A673 (cell line): ENCODE results near the gene GPR84. TPM values are rescaled to one million over a fixed set of nuclear protein-coding genes. Genes with fewer than 3 reads are reported as not detected.

Experiments used
- BruUV-seq: library from RNA; stranded (reverse); fragments of 400-500 nt; replicated peaks from 2 replicates; lab custom pipeline; 2021; lab: Mats Ljungman, UMichigan
- CTCF ChIA-PET: fragments of 300-600 bp; sonication (Branson Sonifier 250); formaldehyde crosslinking; loops from one replicate; lab custom pipeline; 2022; ENCODE audit warnings: antibody characterized with exemption; lab: Charles Lee
- POLR2A ChIA-PET: fragments of 300-600 bp; sonication (Branson Sonifier 250); formaldehyde crosslinking; loops from one replicate; lab custom pipeline; 2022; ENCODE audit warnings: antibody characterized with exemption; ENCODE audit not compliant: low non-redundant PET; lab: Charles Lee
- DNase-seq: peaks from one replicate; pipeline ENCODE4 v3.0.0-alpha.2; 2015; ENCODE audit warnings: low spot score
- H3K27ac ChIP-seq: fragments of 200-600 bp; sonication (generic); 2 replicates; pipeline ENCODE4 v1.5.1; 2016; ENCODE audit warnings: mixed run types, low read depth, mild to moderate bottlenecking, mixed read lengths, antibody characterized with exemption, low read length; ENCODE audit not compliant: poor library complexity, severe bottlenecking
- H3K27me3 ChIP-seq: fragments of 200-600 bp; sonication (generic); replicated peaks from 2 replicates; pipeline ENCODE4 v1.6.1; 2017; ENCODE audit warnings: mixed run types, low read depth, mild to moderate bottlenecking, mixed read lengths, antibody characterized with exemption, low read length; ENCODE audit not compliant: insufficient read depth, poor library complexity
- H3K36me3 ChIP-seq: fragments of 200-600 bp; sonication (generic); 2 replicates; pipeline ENCODE4 v1.6.1; 2016; ENCODE audit warnings: mixed run types, mild to moderate bottlenecking, mixed read lengths, antibody characterized with exemption, low read length; ENCODE audit not compliant: insufficient read depth, poor library complexity, severe bottlenecking
- H3K4me1 ChIP-seq: fragments of 200-600 bp; sonication (generic); 2 replicates; pipeline ENCODE4 v1.6.1; 2017; ENCODE audit warnings: mixed run types, mild to moderate bottlenecking, mixed read lengths, antibody characterized with exemption, low read length; ENCODE audit not compliant: insufficient read depth, poor library complexity, severe bottlenecking
- H3K4me3 ChIP-seq: fragments of 200-600 bp; sonication (generic); 2 replicates; pipeline ENCODE4 v1.5.1; 2016; ENCODE audit warnings: low read depth, mixed run types, mild to moderate bottlenecking, mixed read lengths, low read length; ENCODE audit not compliant: poor library complexity, severe bottlenecking
- H3K9me3 ChIP-seq: fragments of 200-600 bp; sonication (generic); 2 replicates; pipeline ENCODE4 v1.6.1; 2016; ENCODE audit warnings: mixed run types, low read depth, mild to moderate bottlenecking, mixed read lengths, antibody characterized with exemption, low read length; ENCODE audit not compliant: poor library complexity, severe bottlenecking
- CTCF ChIP-seq: fragments of 300-800, 200-600 bp; sonication (generic); conservative IDR thresholded peaks from 2 replicates; pipeline ENCODE4 v1.5.1; 2017; ENCODE audit warnings: low read depth, mild to moderate bottlenecking, antibody characterized with exemption, low read length, moderate library complexity, mixed read lengths
- EZH2 ChIP-seq: fragments of 200-600 bp; sonication (generic); IDR thresholded peaks from 2 replicates; pipeline ENCODE4 v1.6.1; 2017; ENCODE audit warnings: borderline replicate concordance, low read depth, mild to moderate bottlenecking, mixed read lengths, antibody characterized with exemption, low read length; ENCODE audit not compliant: poor library complexity, severe bottlenecking
- intact Hi-C: fragments of 100-400 bp; cut with micrococcal nuclease; formaldehyde crosslinking; loops from one replicate; pipeline ENCODE4 v1.10.0; 2022; ENCODE audit not compliant: unreplicated experiment
- total RNA-seq: library from RNA; stranded (reverse); gene quantifications from 2 replicates; pipeline ENCODE4 v1.2.3, GENCODE V29; 2021

The GPR84 gene
- total RNA-seq, 1 experiment from 2014 or later = not detected

GRCh38 chr12:54349679-54350078 lies 14.6 kb downstream of the GPR84 start:
- CTCF ChIA-PET = no interaction called here
- Histone ChIP-seq H3K4me3 (no peak overlapping the region), H3K9me3 (no peaks in the 10 kb centered on the region), H3K27ac (no peak overlapping the region), H3K36me3 (peaks cover 40% of the 10 kb centered on the region), H3K4me1 (peaks cover 27% of the 10 kb centered on the region), H3K27me3 (no peaks in the 10 kb centered on the region)
- POLR2A ChIA-PET = no interaction called here
- BruUV-seq = no TSS peak
- intact Hi-C loops = no loop called here
- TF ChIP-seq CTCF = no peak
- TF ChIP-seq EZH2 = no peak
- DNase-seq = no peak

GRCh38 chr12:54349036-54349435 lies 15.2 kb downstream of the GPR84 start:
- peaks cover 41% of the 10 kb centered on the region for H3K36me3 ChIP-seq
- H3K4me1 ChIP-seq = peaks cover 27% of the 10 kb centered on the region
- BruUV-seq = no TSS peak
- no peaks in the 10 kb centered on the region for H3K27me3 ChIP-seq
- POLR2A ChIA-PET = no interaction called here
- TF ChIP-seq CTCF (no peak), EZH2 (no peak)
- H3K9me3 ChIP-seq = no peaks in the 10 kb centered on the region
- no peak overlapping the region for H3K27ac ChIP-seq
- intact Hi-C loops = no loop called here
- H3K4me3 ChIP-seq = no peak overlapping the region
- DNase-seq = no peak
- CTCF ChIA-PET = no interaction called here

- peaks cover 44% of the 10 kb centered on the region for H3K36me3 ChIP-seq
These were observed 22.6 kb downstream of the GPR84 start for GRCh38 chr12:54341378-54342300.

More at GRCh38 chr12:54341378-54342300, 22.6 kb downstream of the GPR84 start:
- no TSS peak for BruUV-seq
- Histone ChIP-seq H3K4me1 (peaks cover 9% of the 10 kb centered on the region), H3K27ac (no peak overlapping the region), H3K27me3 (no peaks in the 10 kb centered on the region), H3K4me3 (no peak overlapping the region), H3K9me3 (no peaks in the 10 kb centered on the region)
- DNase-seq = no peak
- POLR2A ChIA-PET = interaction anchor here (0.6 kb wide), 1 partner anchor 1665 kb away, joined by 5 read pairs; no protein-coding TSS in a partner anchor
- intact Hi-C loops = no loop called here
- no peak for TF ChIP-seq EZH2
- CTCF ChIA-PET = interaction anchor here (0.5 kb wide), 1 partner anchor 17 kb away, joined by 5 read pairs; the partner anchor contains the start of gene COPZ1
